Activated naive CD8-positive, alpha-beta T cell treated with anti-CD3 and anti-CD28 coated beads, Interleukin-2, amount 10 ng/mL, durations not matched to agents 7 days and 5 days (primary cell): Measurements from ENCODE around the gene UBR3. TPM values are rescaled to one million over a fixed set of nuclear protein-coding genes. Genes with fewer than 3 reads are reported as not detected.
"Not testable (repeated sequence)": the region's sequence is repeated elsewhere in the genome, so short reads cannot be mapped to it uniquely, and the experiment has no call there.

Source experiments
- ATAC-seq: fragments of 150-1000 bp; cut with Tn5 transposase; one replicate; pipeline ENCODE4 v1.10.0; 2021; ENCODE audit warnings: low read depth, moderate library complexity
- POLR2A ChIA-PET: fragments of 350-600 bp; sonication (Branson Sonifier 250); formaldehyde crosslinking; loops from one replicate; lab custom pipeline; 2021; ENCODE audit warnings: antibody characterized with exemption; lab: Charles Lee
- DNase-seq: peaks from one replicate; pipeline ENCODE4 v3.0.0; 2021
- H3K27ac Mint-ChIP-seq: one replicate; pipeline ENCODE4 v1.8.0; 2022; ENCODE audit warnings: mild to moderate bottlenecking, mixed read lengths
- H3K27me3 Mint-ChIP-seq: one replicate; pipeline ENCODE4 v1.8.0; 2022; ENCODE audit warnings: mild to moderate bottlenecking, moderate library complexity, mixed read lengths
- H3K36me3 Mint-ChIP-seq: one replicate; pipeline ENCODE4 v1.8.0; 2021; ENCODE audit warnings: mild to moderate bottlenecking, mixed read lengths
- H3K4me1 Mint-ChIP-seq: one replicate; pipeline ENCODE4 v1.8.0; 2021; ENCODE audit warnings: mixed read lengths
- H3K4me3 Mint-ChIP-seq: one replicate; pipeline ENCODE4 v1.8.0; 2022; ENCODE audit warnings: mild to moderate bottlenecking, moderate library complexity, mixed read lengths
- H3K9me3 Mint-ChIP-seq: one replicate; pipeline ENCODE4 v1.8.0; 2021; ENCODE audit warnings: mixed read lengths
- total RNA-seq, 2 experiments: library from RNA; stranded (reverse); gene quantifications; one replicate each; pipeline ENCODE4 v1.2.3, GENCODE V29; 2021

UBR3 gene
- total RNA-seq, 2 experiments from 2014 or later, result 23.8 to 26.7 TPM

DNA sequence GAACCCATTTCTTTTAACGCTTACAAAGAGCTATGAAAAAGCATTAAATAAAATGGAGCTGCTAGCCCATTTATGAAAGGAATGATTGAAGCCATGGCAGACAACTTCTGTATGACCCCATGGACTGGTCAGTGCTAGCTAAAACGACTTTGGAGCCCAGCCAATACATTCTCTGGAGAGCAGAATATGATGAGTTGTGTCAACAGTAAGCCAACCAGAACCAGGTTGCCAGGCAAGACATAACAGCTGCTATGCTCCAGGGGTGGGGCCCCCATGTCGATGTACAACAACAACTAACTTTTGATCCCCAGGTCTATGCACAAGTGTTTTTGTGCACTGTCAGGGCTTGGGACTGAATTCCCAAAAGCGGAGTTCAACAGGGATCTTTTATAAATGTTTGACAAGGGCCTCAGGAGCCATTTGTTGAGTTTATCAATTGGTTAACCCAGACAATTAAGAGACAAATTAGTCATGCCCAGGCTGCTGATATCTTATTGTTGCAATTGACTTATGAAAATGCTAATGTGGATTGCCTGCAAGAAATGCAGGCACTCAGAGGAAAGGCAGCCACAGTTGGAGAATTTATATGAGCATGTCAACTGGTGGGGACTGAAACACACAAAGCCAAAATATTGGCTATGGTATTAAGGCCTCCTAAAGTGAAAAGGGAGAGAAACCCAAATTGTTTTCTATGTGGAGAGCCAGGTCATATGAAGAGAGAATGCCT lies 286.1 kb downstream of the UBR3 start:
- H3K36me3 Mint-ChIP-seq, result no peaks in the 10 kb centered on the region
- no peaks in the 10 kb centered on the region for H3K4me1 Mint-ChIP-seq
- no peak overlapping the region for H3K4me3 Mint-ChIP-seq
- no peak overlapping the region for H3K27ac Mint-ChIP-seq
- ATAC-seq, result no peak
- POLR2A ChIA-PET, result no interaction called here
- peaks cover 5% of the 10 kb centered on the region for H3K27me3 Mint-ChIP-seq
- DNase-seq, result no peak
- H3K9me3 Mint-ChIP-seq, result peaks cover 6% of the 10 kb centered on the region

DNA sequence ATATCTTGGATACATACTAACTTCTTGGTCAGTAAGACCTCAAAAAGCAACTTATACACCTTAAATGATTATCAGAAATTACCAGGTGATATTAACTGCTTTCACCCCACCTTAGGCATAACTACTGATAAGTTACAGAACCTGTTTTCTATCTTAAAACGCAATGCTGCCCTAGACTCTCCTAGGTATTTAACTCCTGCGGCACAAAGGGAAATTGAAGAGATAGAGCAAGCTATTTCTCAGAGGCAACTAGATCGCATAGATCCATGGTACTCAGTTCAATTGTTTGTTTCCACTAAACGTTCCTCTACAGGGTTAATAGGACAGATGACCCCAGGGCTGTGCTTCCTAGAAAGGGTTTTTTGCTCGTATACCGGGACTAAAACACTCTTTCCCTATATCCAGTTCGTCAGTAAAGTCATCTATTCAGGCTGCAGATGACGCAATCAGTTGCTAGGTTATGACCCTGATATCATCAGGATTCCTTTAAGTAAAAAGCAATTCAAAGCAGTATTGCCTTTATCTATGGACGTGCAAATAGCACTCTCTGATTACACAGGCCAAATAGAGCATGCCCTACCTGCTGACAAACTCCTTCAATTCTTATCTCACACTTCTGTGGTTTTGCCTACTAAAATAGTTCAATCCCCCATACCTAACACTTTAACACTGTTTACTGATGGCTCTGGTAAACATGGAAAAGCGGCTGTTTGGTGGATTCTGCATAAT lies 288.4 kb downstream of the UBR3 start:
- no peaks in the 10 kb centered on the region for H3K36me3 Mint-ChIP-seq
- H3K4me3 Mint-ChIP-seq, result no peak overlapping the region
- no peaks in the 10 kb centered on the region for H3K4me1 Mint-ChIP-seq
- ATAC-seq, result no peak
- DNase-seq, result no peak
- POLR2A ChIA-PET, result no interaction called here
- no peak overlapping the region for H3K27ac Mint-ChIP-seq
- H3K27me3 Mint-ChIP-seq, result peaks cover 8% of the 10 kb centered on the region
- peaks cover 8% of the 10 kb centered on the region for H3K9me3 Mint-ChIP-seq

DNA sequence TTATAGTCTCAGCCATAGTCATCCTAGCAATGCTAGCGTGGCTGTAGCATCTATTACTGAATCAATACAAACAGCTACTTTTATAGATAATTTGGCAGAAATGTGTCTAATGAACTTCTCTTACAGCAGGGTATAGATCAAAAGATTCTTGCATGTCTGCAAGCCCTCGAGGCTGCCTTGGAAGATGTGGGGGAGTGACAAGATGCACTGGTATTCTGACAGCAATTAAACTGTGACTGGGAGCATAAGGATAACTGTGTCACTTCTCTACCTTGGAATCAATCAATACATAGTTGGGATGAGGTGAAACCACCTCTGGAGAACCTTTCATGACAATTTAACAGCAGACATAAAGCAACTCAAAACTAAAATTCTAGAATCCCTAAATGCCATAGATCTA lies 291.4 kb downstream of the UBR3 start:
- DNase-seq (no peak), ATAC-seq (no peak)
- no peak overlapping the region for H3K27ac Mint-ChIP-seq
- peaks cover 5% of the 10 kb centered on the region for H3K27me3 Mint-ChIP-seq
- no peaks in the 10 kb centered on the region for H3K4me1 Mint-ChIP-seq
- no peak overlapping the region for H3K4me3 Mint-ChIP-seq
- POLR2A ChIA-PET, result no interaction called here
- no peaks in the 10 kb centered on the region for H3K36me3 Mint-ChIP-seq
- H3K9me3 Mint-ChIP-seq, result peaks cover 6% of the 10 kb centered on the region

DNA sequence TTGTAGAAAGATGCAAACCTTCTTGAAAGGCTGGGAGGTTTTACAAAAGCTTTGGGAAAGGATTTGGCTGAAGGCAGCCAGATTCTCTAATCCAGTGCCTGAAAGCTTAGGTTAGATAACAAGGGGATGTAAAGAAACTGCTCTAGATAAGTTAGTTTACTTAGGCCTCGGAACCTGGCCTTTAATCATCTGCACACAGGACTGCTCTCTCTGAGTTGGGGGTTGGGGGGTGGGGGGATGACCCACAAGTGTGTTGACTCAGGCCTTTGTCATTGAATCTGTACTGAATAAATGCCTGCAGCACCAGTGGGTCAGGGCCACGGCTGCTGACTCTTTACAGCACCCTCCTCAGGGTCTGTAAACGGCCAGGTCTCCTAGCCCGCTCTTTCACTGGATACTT lies 292.1 kb downstream of the UBR3 start:
- H3K27ac Mint-ChIP-seq, H3K9me3 Mint-ChIP-seq, POLR2A ChIA-PET, H3K36me3 Mint-ChIP-seq, ATAC-seq, H3K27me3 Mint-ChIP-seq, H3K4me1 Mint-ChIP-seq, H3K4me3 Mint-ChIP-seq, DNase-seq: not testable (repeated sequence)

DNA sequence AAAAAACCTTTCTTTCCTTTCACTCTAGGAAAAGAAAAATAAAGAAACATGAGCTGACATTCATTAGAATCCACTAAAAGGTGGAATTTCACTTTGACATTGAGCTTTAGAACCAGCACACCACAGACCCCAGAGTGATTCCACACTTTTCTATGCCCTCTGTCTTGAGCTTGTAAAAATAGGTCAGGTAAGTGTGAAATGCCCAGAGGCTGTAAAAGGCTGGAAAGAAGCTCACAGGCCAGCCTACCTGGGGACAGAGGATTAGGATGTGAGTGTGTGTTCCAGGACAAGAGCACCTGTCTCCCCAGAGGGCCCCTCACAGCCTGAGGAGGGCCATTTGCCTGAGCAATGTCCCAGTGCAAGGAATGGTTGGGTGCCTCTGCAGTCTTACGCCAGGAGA lies 294.4 kb downstream of the UBR3 start:
- H3K27ac Mint-ChIP-seq, result no peak overlapping the region
- ATAC-seq, result no peak
- peaks cover 2% of the 10 kb centered on the region for H3K9me3 Mint-ChIP-seq
- POLR2A ChIA-PET, result no interaction called here
- DNase-seq, result no peak
- no peaks in the 10 kb centered on the region for H3K4me1 Mint-ChIP-seq
- H3K36me3 Mint-ChIP-seq, result no peaks in the 10 kb centered on the region
- H3K27me3 Mint-ChIP-seq, result peaks cover 7% of the 10 kb centered on the region
- no peak overlapping the region for H3K4me3 Mint-ChIP-seq

DNA sequence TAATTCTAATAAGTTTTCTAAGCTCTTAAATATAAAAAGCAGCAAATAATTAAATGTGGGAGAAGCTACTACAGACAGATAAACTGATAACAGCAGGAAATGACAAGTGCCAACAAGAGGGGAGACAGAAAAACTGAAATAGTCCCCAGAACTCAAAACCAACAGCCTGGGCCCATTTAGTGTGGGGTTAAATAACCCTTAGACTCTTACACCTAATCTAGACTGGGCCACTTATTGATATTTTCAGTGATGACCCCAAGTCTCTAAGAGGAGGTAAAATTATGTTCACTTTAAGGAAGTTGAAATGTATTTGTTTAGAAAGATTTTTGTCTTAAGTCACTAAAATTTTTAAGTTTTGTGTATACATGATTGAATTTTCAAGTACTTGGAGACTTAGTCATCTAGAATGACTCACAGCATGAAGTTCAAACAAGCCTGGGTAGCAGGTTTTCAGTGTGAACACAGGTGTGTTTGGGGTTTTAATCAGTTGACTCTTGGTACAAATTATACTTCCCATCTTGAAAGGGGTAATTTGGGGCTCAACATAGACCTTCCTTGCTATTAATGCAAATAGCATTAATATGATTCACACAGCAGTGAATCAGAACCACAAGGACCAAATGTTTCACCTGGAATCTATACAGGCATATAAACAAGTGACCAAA lies 295.8 kb downstream of the UBR3 start:
- H3K27ac Mint-ChIP-seq, result no peak overlapping the region
- H3K4me3 Mint-ChIP-seq, result no peak overlapping the region
- POLR2A ChIA-PET, result no interaction called here
- peaks cover 11% of the 10 kb centered on the region for H3K27me3 Mint-ChIP-seq
- H3K9me3 Mint-ChIP-seq, result peaks cover 6% of the 10 kb centered on the region
- DNase-seq, result no peak
- ATAC-seq, result no peak
- H3K36me3 Mint-ChIP-seq, result no peaks in the 10 kb centered on the region
- no peaks in the 10 kb centered on the region for H3K4me1 Mint-ChIP-seq

DNA sequence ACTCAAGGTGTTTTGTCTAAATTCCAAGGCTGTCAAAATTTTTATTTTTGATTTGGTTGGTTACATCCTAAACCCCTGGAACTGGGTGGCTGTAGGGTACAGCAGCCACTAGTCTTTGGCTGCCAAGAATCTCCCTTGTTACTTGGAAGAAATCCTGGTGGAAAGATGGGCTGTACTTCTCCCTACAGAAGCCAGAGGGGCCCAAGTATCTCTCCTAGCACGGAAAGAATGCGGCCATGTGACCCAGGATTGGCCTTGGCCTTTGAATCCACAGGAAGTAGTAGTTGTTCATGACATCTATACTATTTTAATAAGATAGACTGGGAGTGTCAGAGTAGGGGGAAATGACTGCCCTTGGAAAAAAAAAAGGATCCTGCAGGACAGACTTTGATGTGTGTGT lies 296.3 kb downstream of the UBR3 start:
- no peaks in the 10 kb centered on the region for H3K4me1 Mint-ChIP-seq
- H3K27ac Mint-ChIP-seq, result no peak overlapping the region
- peaks cover 14% of the 10 kb centered on the region for H3K27me3 Mint-ChIP-seq
- H3K4me3 Mint-ChIP-seq, result no peak overlapping the region
- ATAC-seq, result no peak
- no peak for DNase-seq
- peaks cover 6% of the 10 kb centered on the region for H3K9me3 Mint-ChIP-seq
- POLR2A ChIA-PET, result no interaction called here
- H3K36me3 Mint-ChIP-seq, result no peaks in the 10 kb centered on the region

DNA sequence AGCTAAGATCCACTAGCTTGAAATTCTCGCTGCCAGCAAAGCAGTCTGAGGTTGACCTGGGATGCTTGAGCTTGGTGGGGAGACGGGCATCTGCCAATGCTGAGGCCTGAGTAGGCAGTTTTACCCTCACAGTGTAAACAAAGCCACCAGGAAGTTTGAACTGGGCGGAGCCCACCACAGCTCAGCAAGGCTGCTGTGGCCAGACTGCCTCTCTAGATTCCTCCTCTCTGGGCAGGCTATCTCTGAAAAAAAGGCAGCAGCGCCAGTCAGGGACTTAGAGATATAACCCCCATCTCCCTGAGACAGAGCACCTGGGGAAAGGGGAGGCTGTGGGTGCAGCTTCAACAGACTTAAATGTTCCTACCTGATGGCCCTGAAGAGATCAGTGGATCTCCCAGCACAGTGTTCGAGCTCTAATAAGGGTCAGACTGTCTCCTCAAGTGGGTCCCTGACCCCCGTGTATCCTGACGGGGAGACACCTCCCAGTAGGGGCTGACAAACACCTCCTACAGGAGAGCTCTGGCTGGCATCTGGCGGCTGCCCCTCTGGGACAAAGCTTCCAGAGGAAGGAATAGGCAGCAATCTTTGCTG lies 299.0 kb downstream of the UBR3 start:
- peaks cover 25% of the 10 kb centered on the region for H3K27me3 Mint-ChIP-seq
- H3K36me3 Mint-ChIP-seq, H3K4me1 Mint-ChIP-seq, ATAC-seq, POLR2A ChIA-PET, H3K27ac Mint-ChIP-seq, H3K4me3 Mint-ChIP-seq, DNase-seq: not testable (repeated sequence)
- peaks cover 18% of the 10 kb centered on the region for H3K9me3 Mint-ChIP-seq

Other genes with a start within 250 kb of the UBR3 start
- 10 to 100 TPM; 62.4 to 64.4 TPM for gene PPIG, start 243.1 kb upstream of the UBR3 start, total RNA-seq
- not detected for gene CFAP210, start 133.0 kb upstream of the UBR3 start, total RNA-seq
- gene PHOSPHO2, start 133.0 kb upstream of the UBR3 start, total RNA-seq, result 1 to 10 TPM; 6.0 to 6.3 TPM
- gene KLHL23, start 93.6 kb upstream of the UBR3 start, total RNA-seq, result 1 to 10 TPM; 7.6 to 7.8 TPM
- gene SSB, start 28.6 kb upstream of the UBR3 start, total RNA-seq, result 10 to 100 TPM; 83.4 to 84.6 TPM
- 10 to 100 TPM; 57.1 to 62.7 TPM for gene METTL5, start 2.5 kb upstream of the UBR3 start, total RNA-seq